ENCODE data around the gene TMEM91. TPM values are rescaled to one million over a fixed set of nuclear protein-coding genes. Genes with fewer than 3 reads are reported as not detected.

TMEM91 gene
- total and polyA plus RNA-seq, 5 donors from 2014 or later: 2.0 to 12.4 (median 4.5) TPM

- no peaks in the 10 kb centered on the region for H3K4me1 ChIP-seq (ENCODE audit: control insufficient read depth, insufficient read depth, low read length, poor library complexity, severe bottlenecking)
- Mint-ChIP-seq H3K36me3 (peaks cover 21% of the 10 kb centered on the region), H3K4me3 (no peak overlapping the region), H3K27me3 (no peaks in the 10 kb centered on the region), H3K27ac (no peak overlapping the region), H3K9me3 (no peaks in the 10 kb centered on the region), H3K4me1 (peaks cover 0 to 6% (median 3%) of the 10 kb centered on the region in 4 donors)
- no peak for ATAC-seq (ENCODE audit: low read depth in 2 of 2)
- no peak overlapping the region for H3K4me3 ChIP-seq (ENCODE audit: low read depth, low read length)
- no peaks in the 10 kb centered on the region for H3K27me3 ChIP-seq (ENCODE audit: control insufficient read depth, insufficient read depth, low read length)
- H3K9me3 ChIP-seq (ENCODE audit: control insufficient read depth in 2 of 2, low read length in 2 of 2): no peaks in the 10 kb centered on the region
- DNase-seq: no peak
- H3K27ac ChIP-seq (ENCODE audit: insufficient read depth, low read length, poor library complexity, severe bottlenecking): no peak overlapping the region
- H3K36me3 ChIP-seq (ENCODE audit: control insufficient read depth, insufficient read depth, low read length): peaks cover 49% of the 10 kb centered on the region
These were observed 38.1 kb downstream of the TMEM91 start for GRCh38 chr19:41414461-41414860.

DNA sequence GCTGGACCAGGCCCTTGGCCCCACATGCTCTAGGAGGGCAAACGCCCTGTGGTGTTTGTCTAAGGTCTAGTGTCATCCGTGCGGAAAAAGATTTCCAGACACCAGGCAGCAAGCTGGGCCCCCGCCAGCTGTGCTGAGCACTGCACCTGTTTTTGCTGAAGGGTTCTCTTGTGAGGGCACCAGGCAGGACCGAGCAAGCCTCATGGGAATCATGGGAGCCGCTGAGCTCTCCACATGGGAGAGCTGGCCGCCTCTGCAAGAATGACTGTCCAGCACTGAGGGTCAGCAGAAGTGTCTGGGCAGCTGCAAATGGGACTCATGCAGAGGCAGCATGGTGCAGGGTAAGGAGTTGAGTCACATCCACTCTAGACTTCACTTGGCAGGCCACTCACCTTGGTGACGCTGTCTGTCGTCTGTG, 38.8 kb downstream of the TMEM91 start:
- Mint-ChIP-seq H3K4me1 (peaks cover 0 to under 1% (median under 1%) of the 10 kb centered on the region in 4 donors), H3K36me3 (peaks cover 21% of the 10 kb centered on the region), H3K27me3 (no peaks in the 10 kb centered on the region), H3K27ac (no peak overlapping the region), H3K4me3 (no peak overlapping the region), H3K9me3 (no peaks in the 10 kb centered on the region)
- H3K27ac ChIP-seq (ENCODE audit: insufficient read depth, low read length, poor library complexity, severe bottlenecking): no peak overlapping the region
- DNase-seq (no peak), ATAC-seq (ENCODE audit: low read depth in 2 of 2) (no peak)
- peaks cover 54% of the 10 kb centered on the region for H3K36me3 ChIP-seq (ENCODE audit: control insufficient read depth, insufficient read depth, low read length)
- H3K27me3 ChIP-seq (ENCODE audit: control insufficient read depth, insufficient read depth, low read length): no peaks in the 10 kb centered on the region
- H3K4me3 ChIP-seq (ENCODE audit: low read depth, low read length): no peak overlapping the region
- H3K4me1 ChIP-seq (ENCODE audit: control insufficient read depth, insufficient read depth, low read length, poor library complexity, severe bottlenecking): no peaks in the 10 kb centered on the region
- H3K9me3 ChIP-seq (ENCODE audit: control insufficient read depth in 2 of 2, low read length in 2 of 2): no peaks in the 10 kb centered on the region

- H3K36me3 ChIP-seq (ENCODE audit: control insufficient read depth, insufficient read depth, low read length): peaks cover 61% of the 10 kb centered on the region
- Mint-ChIP-seq H3K36me3 (peaks cover 27% of the 10 kb centered on the region), H3K27ac (no peak overlapping the region)
These were observed 39.9 kb downstream of the TMEM91 start for GRCh38 chr19:41416194-41416674.

DNA sequence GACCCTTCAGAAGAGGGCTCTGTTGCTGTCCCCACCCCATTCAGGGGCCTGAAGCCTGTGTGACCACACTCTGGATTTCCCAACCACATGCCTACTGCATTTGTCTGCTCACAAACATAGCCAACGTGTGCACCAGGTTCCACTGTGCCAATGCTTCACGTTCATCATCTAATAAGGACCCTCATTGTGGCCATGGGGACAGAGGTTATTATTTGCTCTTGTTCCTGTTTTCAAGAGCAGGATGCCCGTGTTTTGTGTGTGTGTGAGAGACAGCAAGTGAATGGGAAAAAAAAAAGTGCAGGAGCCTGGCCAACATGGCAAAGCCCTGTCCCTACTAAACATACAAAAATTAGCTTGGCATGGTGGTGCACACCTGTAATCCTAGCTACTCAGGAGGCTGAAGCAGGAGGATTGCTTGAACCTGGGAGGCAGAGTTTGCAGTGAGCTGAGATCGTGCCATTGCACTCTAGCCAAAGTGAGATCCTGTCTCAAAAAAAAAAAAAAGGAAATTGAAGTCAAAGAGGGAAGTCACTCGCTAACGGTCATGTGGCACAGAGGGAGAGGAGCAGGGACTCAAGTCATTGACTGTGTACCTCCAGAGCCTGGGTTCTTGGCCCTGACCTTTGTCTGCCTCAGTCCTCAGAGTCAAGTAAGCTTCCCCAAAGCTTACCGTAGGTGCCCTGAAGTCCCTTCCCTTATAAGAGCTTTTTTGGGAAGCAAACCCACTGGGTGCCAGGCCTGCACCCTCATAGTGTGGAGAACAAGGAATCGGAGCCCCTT, 44.0 kb downstream of the TMEM91 start:
- DNase-seq: no peak
- no peak overlapping the region for H3K4me3 Mint-ChIP-seq
- no peak overlapping the region for H3K27ac Mint-ChIP-seq

More at GRCh38 chr19:41416194-41416674, 39.9 kb downstream of the TMEM91 start:
- Mint-ChIP-seq H3K9me3 (no peaks in the 10 kb centered on the region), H3K4me1 (no peaks in the 10 kb centered on the region), H3K4me3 (no peak overlapping the region), H3K27me3 (no peaks in the 10 kb centered on the region)
- ATAC-seq (ENCODE audit: low read depth in 2 of 2) (no peak), DNase-seq (no peak)
- no peak overlapping the region for H3K27ac ChIP-seq (ENCODE audit: insufficient read depth, low read length, poor library complexity, severe bottlenecking)
- H3K27me3 ChIP-seq (ENCODE audit: control insufficient read depth, insufficient read depth, low read length): no peaks in the 10 kb centered on the region
- no peak overlapping the region for H3K4me3 ChIP-seq (ENCODE audit: low read depth, low read length)
- no peaks in the 10 kb centered on the region for H3K4me1 ChIP-seq (ENCODE audit: control insufficient read depth, insufficient read depth, low read length, poor library complexity, severe bottlenecking)
- no peaks in the 10 kb centered on the region for H3K9me3 ChIP-seq (ENCODE audit: control insufficient read depth in 2 of 2, low read length in 2 of 2)

GRCh38 chr19:41421314-41421713, 45.0 kb downstream of the TMEM91 start:
- peaks cover 0 to 2% (median 0%) of the 10 kb centered on the region in 7 donors for H3K9me3 Mint-ChIP-seq
- peaks cover 0 to 7% (median 0%) of the 10 kb centered on the region in 4 donors for H3K4me1 Mint-ChIP-seq
- H3K4me3 Mint-ChIP-seq: no peak overlapping the region
- peak overlapping the region in 1 of 3 donors; percentile 29 for H3K27ac Mint-ChIP-seq
- no peaks in the 10 kb centered on the region for H3K4me1 ChIP-seq (ENCODE audit: control insufficient read depth, insufficient read depth, low read length, poor library complexity, severe bottlenecking)
- no peaks in the 10 kb centered on the region for H3K27me3 ChIP-seq (ENCODE audit: control insufficient read depth, insufficient read depth, low read length)
- H3K4me3 ChIP-seq (ENCODE audit: low read depth, low read length): no peak overlapping the region
- H3K9me3 ChIP-seq (ENCODE audit: control insufficient read depth in 2 of 2, low read length in 2 of 2): no peaks in the 10 kb centered on the region
- no peak overlapping the region for H3K27ac ChIP-seq (ENCODE audit: insufficient read depth, low read length, poor library complexity, severe bottlenecking)
- peaks cover 15% of the 10 kb centered on the region for H3K36me3 Mint-ChIP-seq
- H3K27me3 Mint-ChIP-seq: no peaks in the 10 kb centered on the region
- H3K36me3 ChIP-seq (ENCODE audit: control insufficient read depth, insufficient read depth, low read length): peaks cover 54% of the 10 kb centered on the region
- ATAC-seq (ENCODE audit: low read depth in 2 of 2): no peak
- no peak for DNase-seq

More for the DNA sequence above, 44.0 kb downstream of the TMEM91 start:
- no peaks in the 10 kb centered on the region for H3K27me3 ChIP-seq (ENCODE audit: control insufficient read depth, insufficient read depth, low read length)
- H3K36me3 Mint-ChIP-seq: peaks cover 16% of the 10 kb centered on the region
- H3K9me3 ChIP-seq (ENCODE audit: control insufficient read depth in 2 of 2, low read length in 2 of 2): no peaks in the 10 kb centered on the region
- no peak overlapping the region for H3K4me3 ChIP-seq (ENCODE audit: low read depth, low read length)
- H3K4me1 Mint-ChIP-seq: peaks cover 0 to 4% (median 0%) of the 10 kb centered on the region in 4 donors
- peaks cover 59% of the 10 kb centered on the region for H3K36me3 ChIP-seq (ENCODE audit: control insufficient read depth, insufficient read depth, low read length)
- no peaks in the 10 kb centered on the region for H3K4me1 ChIP-seq (ENCODE audit: control insufficient read depth, insufficient read depth, low read length, poor library complexity, severe bottlenecking)
- no peak for ATAC-seq (ENCODE audit: low read depth in 2 of 2)
- no peak overlapping the region for H3K27ac ChIP-seq (ENCODE audit: insufficient read depth, low read length, poor library complexity, severe bottlenecking)
- H3K9me3 Mint-ChIP-seq: peaks cover 0 to 2% (median 0%) of the 10 kb centered on the region in 7 donors
- H3K27me3 Mint-ChIP-seq: no peaks in the 10 kb centered on the region

- no peak for DNase-seq
- Histone ChIP-seq H3K9me3 (ENCODE audit: control insufficient read depth in 2 of 2, low read length in 2 of 2) (no peaks in the 10 kb centered on the region), H3K4me3 (ENCODE audit: low read depth, low read length) (no peak overlapping the region), H3K27ac (ENCODE audit: insufficient read depth, low read length, poor library complexity, severe bottlenecking) (no peak overlapping the region), H3K27me3 (ENCODE audit: control insufficient read depth, insufficient read depth, low read length) (no peaks in the 10 kb centered on the region), H3K36me3 (ENCODE audit: control insufficient read depth, insufficient read depth, low read length) (peaks cover 52% of the 10 kb centered on the region), H3K4me1 (ENCODE audit: control insufficient read depth, insufficient read depth, low read length, poor library complexity, severe bottlenecking) (peaks cover under 1% of the 10 kb centered on the region)
- Mint-ChIP-seq H3K4me3 (no peak overlapping the region), H3K27ac (peak overlapping the region in 1 of 3 donors; percentile 47), H3K27me3 (no peaks in the 10 kb centered on the region), H3K36me3 (peaks cover 14% of the 10 kb centered on the region), H3K4me1 (peaks cover 0 to 10% (median 2%) of the 10 kb centered on the region in 4 donors), H3K9me3 (peaks cover 0 to 2% (median 0%) of the 10 kb centered on the region in 7 donors)
- no peak for ATAC-seq (ENCODE audit: low read depth in 2 of 2)
These were observed 45.6 kb downstream of the TMEM91 start for GRCh38 chr19:41421973-41422372.

DNA sequence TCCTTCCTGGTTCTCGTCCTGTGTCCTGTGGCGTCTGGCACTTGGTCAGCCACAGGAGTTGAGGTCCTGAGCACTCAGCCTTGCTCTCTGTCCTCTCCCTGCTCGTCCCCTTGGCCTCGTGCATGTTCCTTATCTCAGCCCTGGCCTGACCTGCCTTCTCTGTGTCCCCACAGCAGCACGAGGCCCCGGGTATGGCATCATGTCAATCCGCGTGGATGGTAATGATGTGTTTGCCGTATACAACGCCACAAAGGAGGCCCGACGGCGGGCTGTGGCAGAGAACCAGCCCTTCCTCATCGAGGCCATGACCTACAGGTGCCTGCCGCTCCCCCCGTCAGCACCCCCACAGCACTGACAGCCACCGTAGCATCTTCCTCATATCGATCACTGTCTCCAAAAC, 46.1 kb downstream of the TMEM91 start:
- H3K36me3 ChIP-seq (ENCODE audit: control insufficient read depth, insufficient read depth, low read length): peaks cover 49% of the 10 kb centered on the region
- H3K4me3 ChIP-seq (ENCODE audit: low read depth, low read length): no peak overlapping the region
- Mint-ChIP-seq H3K27ac (no peak overlapping the region), H3K27me3 (no peaks in the 10 kb centered on the region), H3K36me3 (peaks cover 14% of the 10 kb centered on the region), H3K4me1 (peaks cover 0 to 13% (median 2%) of the 10 kb centered on the region in 4 donors), H3K4me3 (no peak overlapping the region), H3K9me3 (peaks cover 0 to 2% (median 0%) of the 10 kb centered on the region in 7 donors)
- no peaks in the 10 kb centered on the region for H3K27me3 ChIP-seq (ENCODE audit: control insufficient read depth, insufficient read depth, low read length)
- no peak overlapping the region for H3K27ac ChIP-seq (ENCODE audit: insufficient read depth, low read length, poor library complexity, severe bottlenecking)
- H3K9me3 ChIP-seq (ENCODE audit: control insufficient read depth in 2 of 2, low read length in 2 of 2): no peaks in the 10 kb centered on the region
- DNase-seq (no peak), ATAC-seq (ENCODE audit: low read depth in 2 of 2) (no peak)
- H3K4me1 ChIP-seq (ENCODE audit: control insufficient read depth, insufficient read depth, low read length, poor library complexity, severe bottlenecking): peaks cover 4% of the 10 kb centered on the region
